Trophoblast cell (in vitro differentiated cells and primary cell): ENCODE results near the gene CEP162.

Experiments used
- DNase-seq, 2 donors: peaks; one replicate each; pipeline ENCODE4 v3.0.0-alpha.2; 2016
- H2AFZ ChIP-seq: 2 replicates; pipeline ENCODE4 v1.6.1; 2013; ENCODE audit warnings: low read length, moderate library complexity, mild to moderate bottlenecking; ENCODE audit not compliant: insufficient read depth, poor library complexity
- H2AK5ac ChIP-seq: 2 replicates; pipeline ENCODE4 v1.6.1; 2013; ENCODE audit warnings: mild to moderate bottlenecking, low read length
- H2BK120ac ChIP-seq: 2 replicates; pipeline ENCODE4 v1.6.1; 2013; ENCODE audit warnings: low read length, mild to moderate bottlenecking, moderate library complexity; ENCODE audit not compliant: insufficient read depth, poor library complexity
- H2BK12ac ChIP-seq: 2 replicates; pipeline ENCODE4 v1.6.1; 2013; ENCODE audit warnings: mild to moderate bottlenecking, low read length, moderate library complexity
- H2BK5ac ChIP-seq: 2 replicates; pipeline ENCODE4 v1.6.1; 2013; ENCODE audit warnings: low read length, low read depth, moderate library complexity, mild to moderate bottlenecking; ENCODE audit not compliant: poor library complexity
- H3K14ac ChIP-seq: 2 replicates; pipeline ENCODE4 v1.6.1; 2013; ENCODE audit warnings: mild to moderate bottlenecking, low read length
- H3K18ac ChIP-seq: 2 replicates; pipeline ENCODE4 v1.6.1; 2013; ENCODE audit warnings: mild to moderate bottlenecking, low read length
- H3K23ac ChIP-seq: 2 replicates; pipeline ENCODE4 v1.6.1; 2013; ENCODE audit warnings: low read length
- H3K27ac ChIP-seq: 2 replicates; pipeline ENCODE4 v1.5.1; 2013; ENCODE audit warnings: low read depth, mild to moderate bottlenecking, inconsistent platforms, low read length, moderate library complexity
- H3K27me3 ChIP-seq: 2 replicates; pipeline ENCODE4 v1.6.1; 2013; ENCODE audit warnings: inconsistent platforms, mild to moderate bottlenecking, low read length, moderate library complexity; ENCODE audit not compliant: insufficient read depth
- H3K36me3 ChIP-seq, 2 experiments: 1 replicate in 1 of 2; 2 replicates in 1 of 2; pipeline ENCODE4 v1.6.1; 2013; ENCODE audit warnings: low read length in 2 of 2, mild to moderate bottlenecking in 2 of 2, moderate library complexity in 1 of 2; ENCODE audit not compliant: insufficient read depth in 2 of 2, control insufficient read depth in 1 of 2
- H3K4ac ChIP-seq: 2 replicates; pipeline ENCODE4 v1.6.1; 2013; ENCODE audit warnings: low read depth, mild to moderate bottlenecking, low read length, moderate library complexity
- H3K4me1 ChIP-seq, 2 experiments: 1 replicate in 1 of 2; 2 replicates in 1 of 2; pipeline ENCODE4 v1.6.1; 2013; ENCODE audit warnings: low read length in 2 of 2, mild to moderate bottlenecking in 2 of 2, moderate library complexity in 1 of 2; ENCODE audit not compliant: insufficient read depth in 2 of 2, control insufficient read depth in 1 of 2
- H3K4me2 ChIP-seq: 2 replicates; pipeline ENCODE4 v1.6.1; 2013; ENCODE audit warnings: inconsistent platforms, mild to moderate bottlenecking, low read length, moderate library complexity
- H3K4me3 ChIP-seq: 2 replicates; pipeline ENCODE4 v1.5.1; 2013; ENCODE audit warnings: mild to moderate bottlenecking, low read depth, low read length, inconsistent platforms
- H3K79me1 ChIP-seq: one replicate; pipeline ENCODE4 v1.6.1; 2013; ENCODE audit warnings: low read length
- H3K79me2 ChIP-seq: 2 replicates; pipeline ENCODE4 v1.6.1; 2013; ENCODE audit warnings: low read length, mild to moderate bottlenecking; ENCODE audit not compliant: control insufficient read depth, insufficient read depth, poor library complexity
- H3K9ac ChIP-seq: 2 replicates; pipeline ENCODE4 v1.6.1; 2013; ENCODE audit warnings: mild to moderate bottlenecking, low read length
- H3K9me3 ChIP-seq: 2 replicates; pipeline ENCODE4 v1.6.1; 2013; ENCODE audit warnings: low read depth, mild to moderate bottlenecking, control low read depth, inconsistent platforms, low read length; ENCODE audit not compliant: insufficient read depth
- H4K12ac ChIP-seq: 2 replicates; pipeline ENCODE4 v1.6.1; 2013; ENCODE audit warnings: low read depth, mild to moderate bottlenecking, low read length, moderate library complexity
- H4K8ac ChIP-seq: 2 replicates; pipeline ENCODE4 v1.6.1; 2013; ENCODE audit warnings: low read depth, mild to moderate bottlenecking, low read length, moderate library complexity
- H4K91ac ChIP-seq: one replicate; pipeline ENCODE4 v1.6.1; 2013; ENCODE audit warnings: low read depth, mild to moderate bottlenecking, low read length, moderate library complexity
- WGBS: extraction: QIAGEN DNeasy Blood & Tissue Kit; methylation state at CpG from one replicate; pipeline ENCODE4 v1.1.7; 2013; ENCODE audit warnings: missing lambda C conversion rate; ENCODE audit not compliant: insufficient read length, insufficient coverage; ENCODE audit errors: extremely low coverage; 5-methylcytosine and 5-hydroxymethylcytosine counted together

The CEP162 gene

GRCh38 chr6:84220809-84221409 is 6.5 kb downstream of the CEP162 start:
- H3K4me3 ChIP-seq, result no peak overlapping the region
- H3K79me1 ChIP-seq, result no peaks in the 10 kb centered on the region
- no peaks in the 10 kb centered on the region for H3K4me1 ChIP-seq
- no peaks in the 10 kb centered on the region for H3K9me3 ChIP-seq
- H3K14ac ChIP-seq, result no peak overlapping the region
- H4K12ac ChIP-seq, result no peak overlapping the region
- no peak overlapping the region for H3K18ac ChIP-seq
- H3K4me2 ChIP-seq, result no peak overlapping the region
- no peak overlapping the region for H4K91ac ChIP-seq
- no peak overlapping the region for H2BK12ac ChIP-seq
- H4K8ac ChIP-seq, result no peak overlapping the region
- H3K27ac ChIP-seq, result no peak overlapping the region
- no peak overlapping the region for H2BK120ac ChIP-seq
- H2AFZ ChIP-seq, result no peak overlapping the region
- peak in 1 of 2 donors; percentile 70 for DNase-seq
- no peak overlapping the region for H3K9ac ChIP-seq
- no peaks in the 10 kb centered on the region for H3K36me3 ChIP-seq
- H3K27me3 ChIP-seq, result no peaks in the 10 kb centered on the region
- H2BK5ac ChIP-seq, result no peak overlapping the region
- no peaks in the 10 kb centered on the region for H3K79me2 ChIP-seq
- H2AK5ac ChIP-seq, result no peak overlapping the region
- WGBS, result no CpG with 5 or more reads among the region's 3 CpGs
- H3K23ac ChIP-seq, result no peak overlapping the region
- no peak overlapping the region for H3K4ac ChIP-seq

- H3K27ac ChIP-seq, result no peak overlapping the region
- H2BK12ac ChIP-seq, result no peak overlapping the region
- H3K4ac ChIP-seq, result no peak overlapping the region
- H4K12ac ChIP-seq, result no peak overlapping the region
- H3K36me3 ChIP-seq, result no peaks in the 10 kb centered on the region
- H2AK5ac ChIP-seq, result no peak overlapping the region
- H3K4me3 ChIP-seq, result no peak overlapping the region
- no peaks in the 10 kb centered on the region for H3K4me1 ChIP-seq
- H2AFZ ChIP-seq, result no peak overlapping the region
- H4K8ac ChIP-seq, result no peak overlapping the region
- H3K23ac ChIP-seq, result no peak overlapping the region
- H3K79me1 ChIP-seq, result no peaks in the 10 kb centered on the region
- no peak overlapping the region for H3K9ac ChIP-seq
- no peak overlapping the region for H3K18ac ChIP-seq
- no CpG with 5 or more reads among the region's 3 CpGs for WGBS
- no peaks in the 10 kb centered on the region for H3K27me3 ChIP-seq
- no peaks in the 10 kb centered on the region for H3K9me3 ChIP-seq
- H3K4me2 ChIP-seq, result no peak overlapping the region
- no peak overlapping the region for H2BK120ac ChIP-seq
- DNase-seq, result no peak
- H2BK5ac ChIP-seq, result no peak overlapping the region
- H4K91ac ChIP-seq, result no peak overlapping the region
- no peaks in the 10 kb centered on the region for H3K79me2 ChIP-seq
- H3K14ac ChIP-seq, result no peak overlapping the region
Measured at GRCh38 chr6:84218091-84218490, 9.4 kb downstream of the CEP162 start.

- Histone ChIP-seq H3K27me3 (no peaks in the 10 kb centered on the region), H3K27ac (no peak overlapping the region), H3K9ac (no peak overlapping the region), H3K18ac (no peak overlapping the region), H3K4ac (no peak overlapping the region), H2AK5ac (no peak overlapping the region), H4K91ac (no peak overlapping the region), H4K12ac (no peak overlapping the region), H2BK5ac (no peak overlapping the region), H4K8ac (no peak overlapping the region), H3K4me1 (no peaks in the 10 kb centered on the region), H3K23ac (no peak overlapping the region), H2AFZ (no peak overlapping the region), H3K4me2 (no peak overlapping the region), H3K4me3 (no peak overlapping the region), H3K9me3 (no peaks in the 10 kb centered on the region), H3K36me3 (peaks cover 0 to 2% of the 10 kb centered on the region in 2 experiments), H2BK120ac (no peak overlapping the region), H3K79me2 (no peaks in the 10 kb centered on the region), H2BK12ac (no peak overlapping the region), H3K14ac (no peak overlapping the region), H3K79me1 (no peaks in the 10 kb centered on the region)
- WGBS, result no CpG with 5 or more reads among the region's 1 CpG
- DNase-seq, result no peak
Measured at GRCh38 chr6:84213217-84213616, 14.2 kb downstream of the CEP162 start.

GRCh38 chr6:84204011-84204410 is 23.4 kb downstream of the CEP162 start:
- no peak overlapping the region for H3K14ac ChIP-seq
- H4K12ac ChIP-seq, result no peak overlapping the region
- no peak overlapping the region for H2BK12ac ChIP-seq
- H3K79me1 ChIP-seq, result no peaks in the 10 kb centered on the region
- H2BK5ac ChIP-seq, result no peak overlapping the region
- H2BK120ac ChIP-seq, result no peak overlapping the region
- no peak overlapping the region for H2AFZ ChIP-seq
- H3K36me3 ChIP-seq, result peaks cover 0 to 3% of the 10 kb centered on the region in 2 experiments
- H3K79me2 ChIP-seq, result no peaks in the 10 kb centered on the region
- H3K27me3 ChIP-seq, result no peaks in the 10 kb centered on the region
- H3K9ac ChIP-seq, result no peak overlapping the region
- no peak overlapping the region for H3K4me2 ChIP-seq
- no peak overlapping the region for H3K23ac ChIP-seq
- WGBS, result no CpG with 5 or more reads among the region's 3 CpGs
- no peaks in the 10 kb centered on the region for H3K4me1 ChIP-seq
- no peak overlapping the region for H4K91ac ChIP-seq
- H3K27ac ChIP-seq, result no peak overlapping the region
- no peaks in the 10 kb centered on the region for H3K9me3 ChIP-seq
- no peak overlapping the region for H3K4me3 ChIP-seq
- H3K18ac ChIP-seq, result no peak overlapping the region
- H2AK5ac ChIP-seq, result no peak overlapping the region
- H3K4ac ChIP-seq, result no peak overlapping the region
- DNase-seq, result no peak
- no peak overlapping the region for H4K8ac ChIP-seq
